ENCODE measurements around the gene INPP5K.
"Not testable (repeated sequence)": the region's sequence is repeated elsewhere in the genome, so short reads cannot be mapped to it uniquely, and the experiment has no call there.

The INPP5K gene

GRCh38 chr17:1516388-1517161, at the start of gene INPP5K:
INPP5K (minus strand) TSS chr17:1516612; CDS start chr17:1516499, 113 bp downstream.
- peak; percentile 98 for DNase-seq (ENCODE audit: low spot score)

GRCh38 chr17:1565877-1566276, 49.5 kb upstream of the INPP5K start:
- no peak for DNase-seq (ENCODE audit: low spot score)

- no peak for DNase-seq (ENCODE audit: low spot score)
Observed at GRCh38 chr17:1563786-1564613, 47.6 kb upstream of the INPP5K start.

GRCh38 chr17:1563471-1563785, 47.0 kb upstream of the INPP5K start:
- not testable (repeated sequence) for DNase-seq (ENCODE audit: low spot score)

GRCh38 chr17:1562176-1562643, 45.8 kb upstream of the INPP5K start:
- DNase-seq (ENCODE audit: low spot score), result no peak

- DNase-seq (ENCODE audit: low spot score), result no peak
Observed at GRCh38 chr17:1561420-1562175, 45.2 kb upstream of the INPP5K start.

- no peak for DNase-seq (ENCODE audit: low spot score)
Observed at GRCh38 chr17:1560858-1561355, 44.5 kb upstream of the INPP5K start.

GRCh38 chr17:1560101-1560857, 43.9 kb upstream of the INPP5K start:
- DNase-seq (ENCODE audit: low spot score), result no peak

GRCh38 chr17:1559047-1560043, 42.9 kb upstream of the INPP5K start:
- DNase-seq (ENCODE audit: low spot score), result no peak

GRCh38 chr17:1558401-1558800, 42.0 kb upstream of the INPP5K start:
- no peak for DNase-seq (ENCODE audit: low spot score)

GRCh38 chr17:1557355-1558095, 41.1 kb upstream of the INPP5K start:
- DNase-seq (ENCODE audit: low spot score), result no peak

- peak; percentile 45 for DNase-seq (ENCODE audit: low spot score)
Observed at GRCh38 chr17:1555651-1556471, 39.4 kb upstream of the INPP5K start.

GRCh38 chr17:1554751-1555540, 38.5 kb upstream of the INPP5K start:
- no peak for DNase-seq (ENCODE audit: low spot score)

GRCh38 chr17:1553354-1554266, 37.2 kb upstream of the INPP5K start:
- no peak for DNase-seq (ENCODE audit: low spot score)

GRCh38 chr17:1552932-1553331, 36.5 kb upstream of the INPP5K start:
- DNase-seq (ENCODE audit: low spot score), result no peak

GRCh38 chr17:1551741-1552140, 35.3 kb upstream of the INPP5K start:
- no peak for DNase-seq (ENCODE audit: low spot score)

GRCh38 chr17:1548032-1548431, 31.6 kb upstream of the INPP5K start:
- DNase-seq (ENCODE audit: low spot score), result no peak

Measured in globus pallidus (tissue), 1 donor.